ENCODE measurements around the gene UBE2G2.
"Not testable (repeated sequence)": the region's sequence is repeated elsewhere in the genome, so short reads cannot be mapped to it uniquely, and the experiment has no call there.

Gene UBE2G2

DNA sequence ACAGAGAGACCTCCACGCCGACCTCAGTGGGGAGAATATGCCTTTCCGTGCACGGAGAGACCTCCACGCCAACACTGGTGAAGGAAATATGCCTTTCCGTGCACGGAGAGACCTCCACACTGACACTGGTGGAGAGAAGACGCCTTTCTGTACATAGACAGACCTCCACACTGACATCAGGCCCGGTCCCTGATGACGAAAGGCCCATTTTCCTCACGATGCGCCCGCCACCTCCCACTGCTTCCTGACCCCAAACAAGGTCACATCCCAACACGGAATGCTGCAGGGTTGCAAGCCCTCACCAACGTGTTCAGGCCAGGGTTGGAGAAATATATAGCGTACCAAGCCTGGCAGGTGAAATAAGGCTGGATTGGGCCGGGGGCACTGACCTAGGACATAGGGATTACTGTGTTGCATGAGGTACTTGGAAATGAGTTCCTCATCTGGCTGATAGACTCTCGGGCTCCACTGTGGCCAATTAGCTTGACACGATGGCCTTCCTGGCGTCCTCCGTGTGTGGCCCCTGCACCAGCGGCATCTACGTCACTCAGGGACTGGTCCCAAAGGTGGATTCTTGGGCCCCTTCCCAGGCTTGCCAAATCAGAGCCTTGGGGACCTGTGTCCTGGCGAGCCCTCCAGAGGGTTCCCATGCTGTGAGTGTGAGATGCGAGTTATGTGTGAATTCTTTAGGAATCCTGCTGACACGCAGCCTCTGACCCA lies 32.8 kb upstream of the UBE2G2 start:
- Histone ChIP-seq H3K27me3 (ENCODE audit: insufficient read depth, poor library complexity, severe bottlenecking) (no peaks in the 10 kb centered on the region), H3K4me3 (replicated peaks; ENCODE audit: insufficient read depth, low read length) (no peak overlapping the region), H3K27ac (replicated peaks) (no peak overlapping the region)
- TF ChIP-seq, protein P1, sequence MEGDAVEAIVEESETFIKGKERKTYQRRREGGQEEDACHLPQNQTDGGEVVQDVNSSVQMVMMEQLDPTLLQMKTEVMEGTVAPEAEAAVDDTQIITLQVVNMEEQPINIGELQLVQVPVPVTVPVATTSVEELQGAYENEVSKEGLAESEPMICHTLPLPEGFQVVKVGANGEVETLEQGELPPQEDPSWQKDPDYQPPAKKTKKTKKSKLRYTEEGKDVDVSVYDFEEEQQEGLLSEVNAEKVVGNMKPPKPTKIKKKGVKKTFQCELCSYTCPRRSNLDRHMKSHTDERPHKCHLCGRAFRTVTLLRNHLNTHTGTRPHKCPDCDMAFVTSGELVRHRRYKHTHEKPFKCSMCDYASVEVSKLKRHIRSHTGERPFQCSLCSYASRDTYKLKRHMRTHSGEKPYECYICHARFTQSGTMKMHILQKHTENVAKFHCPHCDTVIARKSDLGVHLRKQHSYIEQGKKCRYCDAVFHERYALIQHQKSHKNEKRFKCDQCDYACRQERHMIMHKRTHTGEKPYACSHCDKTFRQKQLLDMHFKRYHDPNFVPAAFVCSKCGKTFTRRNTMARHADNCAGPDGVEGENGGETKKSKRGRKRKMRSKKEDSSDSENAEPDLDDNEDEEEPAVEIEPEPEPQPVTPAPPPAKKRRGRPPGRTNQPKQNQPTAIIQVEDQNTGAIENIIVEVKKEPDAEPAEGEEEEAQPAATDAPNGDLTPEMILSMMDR (IDR thresholded peaks at IDR 0.05; ENCODE audit: insufficient read depth, low read length): no peak
- TF ChIP-seq, protein P2, sequence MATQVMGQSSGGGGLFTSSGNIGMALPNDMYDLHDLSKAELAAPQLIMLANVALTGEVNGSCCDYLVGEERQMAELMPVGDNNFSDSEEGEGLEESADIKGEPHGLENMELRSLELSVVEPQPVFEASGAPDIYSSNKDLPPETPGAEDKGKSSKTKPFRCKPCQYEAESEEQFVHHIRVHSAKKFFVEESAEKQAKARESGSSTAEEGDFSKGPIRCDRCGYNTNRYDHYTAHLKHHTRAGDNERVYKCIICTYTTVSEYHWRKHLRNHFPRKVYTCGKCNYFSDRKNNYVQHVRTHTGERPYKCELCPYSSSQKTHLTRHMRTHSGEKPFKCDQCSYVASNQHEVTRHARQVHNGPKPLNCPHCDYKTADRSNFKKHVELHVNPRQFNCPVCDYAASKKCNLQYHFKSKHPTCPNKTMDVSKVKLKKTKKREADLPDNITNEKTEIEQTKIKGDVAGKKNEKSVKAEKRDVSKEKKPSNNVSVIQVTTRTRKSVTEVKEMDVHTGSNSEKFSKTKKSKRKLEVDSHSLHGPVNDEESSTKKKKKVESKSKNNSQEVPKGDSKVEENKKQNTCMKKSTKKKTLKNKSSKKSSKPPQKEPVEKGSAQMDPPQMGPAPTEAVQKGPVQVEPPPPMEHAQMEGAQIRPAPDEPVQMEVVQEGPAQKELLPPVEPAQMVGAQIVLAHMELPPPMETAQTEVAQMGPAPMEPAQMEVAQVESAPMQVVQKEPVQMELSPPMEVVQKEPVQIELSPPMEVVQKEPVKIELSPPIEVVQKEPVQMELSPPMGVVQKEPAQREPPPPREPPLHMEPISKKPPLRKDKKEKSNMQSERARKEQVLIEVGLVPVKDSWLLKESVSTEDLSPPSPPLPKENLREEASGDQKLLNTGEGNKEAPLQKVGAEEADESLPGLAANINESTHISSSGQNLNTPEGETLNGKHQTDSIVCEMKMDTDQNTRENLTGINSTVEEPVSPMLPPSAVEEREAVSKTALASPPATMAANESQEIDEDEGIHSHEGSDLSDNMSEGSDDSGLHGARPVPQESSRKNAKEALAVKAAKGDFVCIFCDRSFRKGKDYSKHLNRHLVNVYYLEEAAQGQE (IDR thresholded peaks at IDR 0.05; ENCODE audit: insufficient replicate concordance, low read depth): no peak
- TF ChIP-seq SPI1 (IDR thresholded peaks at IDR 0.05; ENCODE audit: borderline replicate concordance, low read depth) (no peak), POLR2AphosphoS5 (IDR thresholded peaks at IDR 0.05; ENCODE audit: low read depth) (no peak), GABPA (IDR thresholded peaks at IDR 0.05; ENCODE audit: low read depth) (no peak)
- DNase-seq (ENCODE audit: low read depth in 1 of 2, low spot score in 1 of 2): no peak

DNA sequence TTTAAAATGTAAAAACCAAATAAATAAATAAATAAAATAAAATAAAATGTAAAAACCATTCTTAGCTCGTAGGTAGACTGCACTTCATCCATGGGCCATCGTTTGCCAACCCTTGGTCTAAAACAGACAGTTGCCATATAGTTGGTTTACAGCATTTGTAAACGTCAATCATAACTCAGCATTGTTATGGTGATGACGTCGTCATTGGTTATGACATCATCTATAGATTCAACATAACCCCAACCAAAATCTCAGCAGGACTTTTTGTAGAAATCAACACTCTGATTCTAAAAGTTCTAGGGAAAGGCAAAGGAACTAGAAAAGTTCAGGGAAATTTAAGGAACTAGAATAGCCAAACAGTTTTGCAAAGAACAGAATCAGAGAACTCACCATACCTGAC lies 32.0 kb upstream of the UBE2G2 start:
- no peak for DNase-seq (ENCODE audit: low read depth in 1 of 2, low spot score in 1 of 2)
- no peak overlapping the region for H3K4me3 ChIP-seq (replicated peaks; ENCODE audit: insufficient read depth, low read length)
- no peak overlapping the region for H3K27ac ChIP-seq (replicated peaks)
- no peaks in the 10 kb centered on the region for H3K27me3 ChIP-seq (ENCODE audit: insufficient read depth, poor library complexity, severe bottlenecking)
- TF ChIP-seq POLR2AphosphoS5 (IDR thresholded peaks at IDR 0.05; ENCODE audit: low read depth) (no peak), SPI1 (IDR thresholded peaks at IDR 0.05; ENCODE audit: borderline replicate concordance, low read depth) (no peak), GABPA (IDR thresholded peaks at IDR 0.05; ENCODE audit: low read depth) (no peak)

DNA sequence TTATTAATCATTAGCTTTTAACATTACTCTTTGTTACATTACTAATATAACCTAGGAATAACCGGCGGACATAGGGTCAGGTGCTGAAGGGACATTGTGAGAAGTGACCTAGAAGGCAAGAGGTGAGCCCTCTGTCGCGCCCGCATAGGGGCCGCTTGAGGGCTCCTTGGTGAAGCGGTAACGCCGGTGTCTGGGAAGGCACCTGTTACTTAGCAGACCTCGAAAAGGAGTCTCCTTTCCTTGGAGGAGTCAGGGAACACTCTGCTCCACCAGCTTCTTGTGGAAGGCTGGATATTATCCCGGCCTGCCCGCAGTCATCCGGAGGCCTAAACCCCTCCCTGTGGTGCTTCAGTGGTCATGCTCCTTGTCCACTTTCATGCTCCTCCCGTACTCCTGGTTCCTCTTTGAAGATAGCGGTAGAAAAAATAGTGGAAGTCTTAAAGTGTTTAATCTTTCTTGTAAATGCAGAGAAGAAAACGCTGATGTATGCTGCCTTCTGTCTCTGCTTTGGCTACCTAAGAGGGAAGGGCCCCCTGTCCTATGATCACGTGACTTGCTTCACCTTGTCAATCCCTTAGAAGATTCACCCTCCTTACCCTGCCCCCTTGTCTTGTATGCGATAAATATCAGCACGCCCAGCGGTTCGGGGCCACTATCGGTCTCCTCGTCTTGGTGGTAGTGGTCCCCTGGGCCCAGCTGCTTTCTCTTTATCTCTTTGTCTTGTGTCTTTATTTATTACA lies 31.1 kb upstream of the UBE2G2 start:
- not testable (repeated sequence) for H3K27me3 ChIP-seq (ENCODE audit: insufficient read depth, poor library complexity, severe bottlenecking); H3K27ac ChIP-seq (replicated peaks); H3K4me3 ChIP-seq (replicated peaks; ENCODE audit: insufficient read depth, low read length); DNase-seq (ENCODE audit: low read depth in 1 of 2, low spot score in 1 of 2)

DNA sequence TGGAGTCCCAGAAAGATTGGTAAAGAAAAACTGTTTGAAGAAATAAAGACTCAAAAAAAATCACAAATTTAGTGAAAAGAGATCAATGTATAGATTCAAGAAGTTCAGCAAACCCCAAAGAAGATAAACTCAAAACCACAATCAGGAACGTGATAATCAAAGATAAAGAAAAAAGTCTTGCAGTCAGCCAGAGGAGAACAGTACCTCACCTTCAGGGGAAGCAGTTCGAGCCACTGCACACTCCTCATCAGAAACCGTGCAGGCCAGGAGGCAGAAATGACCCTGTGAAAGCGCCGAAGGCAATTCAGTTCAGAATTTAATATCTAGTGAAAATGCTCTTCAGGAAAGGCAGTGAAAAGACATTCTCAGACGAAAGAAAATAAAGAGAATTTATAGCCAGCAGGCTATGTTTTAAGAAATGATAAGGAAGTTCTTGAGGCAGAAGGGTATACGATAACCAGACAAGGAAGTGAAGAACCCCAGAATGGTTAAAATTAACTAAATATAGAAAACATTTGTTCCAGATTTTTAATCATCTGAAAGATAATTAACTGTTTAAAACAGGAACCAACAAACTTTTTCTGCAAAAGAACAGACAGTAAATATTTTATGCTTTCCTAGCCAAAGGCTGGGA lies 29.7 kb upstream of the UBE2G2 start:
- no peak for DNase-seq (ENCODE audit: low read depth in 1 of 2, low spot score in 1 of 2)
- no peak for TF ChIP-seq GABPA (IDR thresholded peaks at IDR 0.05; ENCODE audit: low read depth)
- no peak for TF ChIP-seq POLR2AphosphoS5 (IDR thresholded peaks at IDR 0.05; ENCODE audit: low read depth)
- TF ChIP-seq, protein P1 (IDR thresholded peaks at IDR 0.05; ENCODE audit: insufficient read depth, low read length): no peak
- TF ChIP-seq, protein P2 (IDR thresholded peaks at IDR 0.05; ENCODE audit: insufficient replicate concordance, low read depth): no peak
- no peak for TF ChIP-seq SPI1 (IDR thresholded peaks at IDR 0.05; ENCODE audit: borderline replicate concordance, low read depth)
- H3K27ac ChIP-seq (replicated peaks): no peak overlapping the region

More for the DNA sequence above, 29.7 kb upstream of the UBE2G2 start:
- no peak overlapping the region for H3K4me3 ChIP-seq (replicated peaks; ENCODE audit: insufficient read depth, low read length)
- H3K27me3 ChIP-seq (ENCODE audit: insufficient read depth, poor library complexity, severe bottlenecking): no peaks in the 10 kb centered on the region
